CD4-positive, alpha-beta T cell (primary cell): ENCODE results near the gene ST3GAL3. TPM values are rescaled to one million over a fixed set of nuclear protein-coding genes. Genes with fewer than 3 reads are reported as not detected.

ENCODE experiments used
- ATAC-seq: fragments of 200-7000 bp; cut with Tn5 transposase; one replicate; pipeline ENCODE4 v1.10.0; 2022; ENCODE audit warnings: mild to moderate bottlenecking; ENCODE audit not compliant: poor library complexity
- CTCF ChIA-PET: fragments of 350-600 bp; sonication (Branson Sonifier 250); formaldehyde crosslinking; loops from one replicate; lab custom pipeline; 2021; ENCODE audit warnings: antibody characterized with exemption, inconsistent platforms; lab: Charles Lee
- POLR2A ChIA-PET: fragments of 350-600 bp; sonication (Branson Sonifier 250); formaldehyde crosslinking; loops from one replicate; lab custom pipeline; 2021; ENCODE audit warnings: antibody characterized with exemption, inconsistent platforms; lab: Charles Lee
- DNase-seq, 14 experiments: peaks; one replicate each; pipeline ENCODE4 v3.0.0-alpha.2; 2013 to 2020; ENCODE audit warnings: mixed read lengths in 2 of 14
- H3K27ac ChIP-seq, 2 donors: one replicate each; pipeline versions ENCODE4 v1.5.1 to v1.7.0; 2013; ENCODE audit warnings: low read length in 2 of 2, low read depth in 1 of 2, mild to moderate bottlenecking in 1 of 2
- H3K27me3 ChIP-seq, 2 experiments: 1 replicate in 1 of 2; 2 replicates in 1 of 2; pipeline versions ENCODE4 v1.6.1 to v1.7.0; 2013; ENCODE audit warnings: low read length in 2 of 2, control low read depth in 1 of 2, mild to moderate bottlenecking in 1 of 2, moderate library complexity in 1 of 2; ENCODE audit not compliant: insufficient read depth in 2 of 2, control insufficient read depth in 1 of 2
- H3K36me3 ChIP-seq: one replicate; pipeline ENCODE4 v1.6.1; 2013; ENCODE audit warnings: low read length, control low read depth; ENCODE audit not compliant: insufficient read depth
- H3K4me1 ChIP-seq: one replicate; pipeline ENCODE4 v1.6.1; 2013; ENCODE audit warnings: low read length, control low read depth; ENCODE audit not compliant: insufficient read depth
- H3K4me3 ChIP-seq: one replicate; pipeline ENCODE4 v1.5.1; 2013; ENCODE audit warnings: mild to moderate bottlenecking, low read length, moderate library complexity
- H3K9me3 ChIP-seq, 2 experiments: 1 replicate in 1 of 2; 2 replicates in 1 of 2; pipeline versions ENCODE4 v1.6.1 to v1.7.0; 2013; ENCODE audit warnings: low read length in 2 of 2, mild to moderate bottlenecking in 2 of 2, control low read depth in 1 of 2, moderate library complexity in 1 of 2; ENCODE audit not compliant: control insufficient read depth in 1 of 2, insufficient read depth in 1 of 2
- H3K27ac Mint-ChIP-seq: one replicate; pipeline ENCODE4 v1.8.0; 2020; ENCODE audit warnings: mixed read lengths
- H3K27me3 Mint-ChIP-seq: one replicate; pipeline ENCODE4 v1.8.0; 2021; ENCODE audit warnings: mixed read lengths
- H3K36me3 Mint-ChIP-seq: one replicate; pipeline ENCODE4 v1.8.0; 2021; ENCODE audit warnings: low read depth, mixed read lengths
- H3K4me1 Mint-ChIP-seq: one replicate; pipeline ENCODE4 v1.8.0; 2021; ENCODE audit warnings: low read depth, mixed read lengths
- H3K4me3 Mint-ChIP-seq: one replicate; pipeline ENCODE4 v1.8.0; 2020; ENCODE audit warnings: mild to moderate bottlenecking, mixed read lengths
- H3K9me3 Mint-ChIP-seq: one replicate; pipeline ENCODE4 v1.8.0; 2020; ENCODE audit warnings: mixed read lengths
- CTCF ChIP-seq: fragments of 200-600 bp; IDR thresholded peaks from one replicate; pipeline ENCODE4 v1.8.0; 2022; ENCODE audit warnings: antibody characterized with exemption, mild to moderate bottlenecking
- intact Hi-C, 2 experiments: fragments of 100-400 bp; cut with DNase I in 1 of 2; cut with micrococcal nuclease in 1 of 2; formaldehyde crosslinking; loops; one replicate each; pipeline versions ENCODE4 v1.15.1 to v1.9.0; 2023 to 2025; cut with DNase I, micrococcal nuclease
- total RNA-seq, 174 experiments: library from RNA in 2 of 174; stranded (reverse) in 2 of 174; gene quantifications; one replicate each; pipeline ENCODE4 v1.2.3 and lab custom pipeline; 2021 to 2026

ST3GAL3 gene
- total RNA-seq, 2 experiments from 2014 or later = 17.6 to 20.5 TPM

DNA sequence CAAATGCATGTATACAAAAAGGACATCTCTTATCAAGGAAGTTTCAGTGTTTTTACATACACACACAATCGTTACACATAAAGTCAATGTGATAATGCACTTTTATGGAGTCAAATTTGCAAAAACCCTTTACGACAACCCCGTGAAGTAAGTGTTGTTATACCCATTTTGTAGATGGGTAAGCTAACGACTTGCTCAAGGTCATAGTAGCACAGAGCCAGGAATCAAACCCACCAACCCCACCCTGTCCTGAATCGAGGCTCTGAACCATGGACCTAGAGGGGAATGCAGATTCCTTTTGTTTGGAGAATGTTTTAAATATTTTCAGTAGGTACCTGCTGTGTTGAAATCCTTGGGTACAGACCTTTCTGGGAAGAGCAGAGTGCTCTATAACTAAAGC, 148.9 kb downstream of the ST3GAL3 start:
- H3K4me1 ChIP-seq = no peaks in the 10 kb centered on the region
- H3K4me3 ChIP-seq = no peak overlapping the region
- intact Hi-C loops = no loop called here
- Mint-ChIP-seq H3K27me3 (no peaks in the 10 kb centered on the region), H3K36me3 (peaks cover 22% of the 10 kb centered on the region), H3K27ac (no peak overlapping the region), H3K9me3 (no peaks in the 10 kb centered on the region), H3K4me3 (no peak overlapping the region), H3K4me1 (peaks cover 18% of the 10 kb centered on the region)
- H3K27me3 ChIP-seq = no peaks in the 10 kb centered on the region
- POLR2A ChIA-PET = no interaction called here
- DNase-seq = no peak
- peaks cover 11% of the 10 kb centered on the region for H3K36me3 ChIP-seq
- H3K27ac ChIP-seq = no peak overlapping the region
- H3K9me3 ChIP-seq = no peaks in the 10 kb centered on the region
- CTCF ChIA-PET = no interaction called here
- TF ChIP-seq CTCF = no peak
- ATAC-seq = no peak

GRCh38 chr1:43857163-43857562, 149.8 kb downstream of the ST3GAL3 start:
- ATAC-seq = no peak
- ChIA-PET POLR2A (no interaction called here), CTCF (no interaction called here)
- Histone ChIP-seq H3K4me3 (no peak overlapping the region), H3K4me1 (no peaks in the 10 kb centered on the region), H3K27ac (no peak overlapping the region), H3K9me3 (no peaks in the 10 kb centered on the region), H3K27me3 (no peaks in the 10 kb centered on the region), H3K36me3 (peaks cover 11% of the 10 kb centered on the region)
- no peak for DNase-seq
- intact Hi-C loops = no loop called here
- peaks cover 23% of the 10 kb centered on the region for H3K36me3 Mint-ChIP-seq
- H3K27ac Mint-ChIP-seq = no peak overlapping the region
- H3K4me1 Mint-ChIP-seq = peaks cover 18% of the 10 kb centered on the region
- no peaks in the 10 kb centered on the region for H3K27me3 Mint-ChIP-seq
- no peaks in the 10 kb centered on the region for H3K9me3 Mint-ChIP-seq
- no peak overlapping the region for H3K4me3 Mint-ChIP-seq
- no peak for TF ChIP-seq CTCF

- CTCF ChIA-PET = no interaction called here
- Mint-ChIP-seq H3K27me3 (no peaks in the 10 kb centered on the region), H3K36me3 (peaks cover 22% of the 10 kb centered on the region), H3K4me3 (no peak overlapping the region), H3K9me3 (no peaks in the 10 kb centered on the region), H3K4me1 (peaks cover 8% of the 10 kb centered on the region), H3K27ac (no peak overlapping the region)
- intact Hi-C loops = no loop called here
- peaks cover 11% of the 10 kb centered on the region for H3K36me3 ChIP-seq
- POLR2A ChIA-PET = no interaction called here
- no peak for TF ChIP-seq CTCF
- no peaks in the 10 kb centered on the region for H3K4me1 ChIP-seq
- H3K9me3 ChIP-seq = no peaks in the 10 kb centered on the region
- H3K4me3 ChIP-seq = no peak overlapping the region
- H3K27me3 ChIP-seq = no peaks in the 10 kb centered on the region
- DNase-seq (no peak), ATAC-seq (no peak)
- H3K27ac ChIP-seq = no peak overlapping the region
Measured at GRCh38 chr1:43858324-43858723, 151.0 kb downstream of the ST3GAL3 start.
